B cell (primary cell): ENCODE measurements around the gene IL17B.
"Not testable (repeated sequence)": the region's sequence is repeated elsewhere in the genome, so short reads cannot be mapped to it uniquely, and the experiment has no call there.

ENCODE experiments used
- EZH2 ChIP-seq: IDR thresholded peaks from 2 replicates; pipeline ENCODE4 v1.6.1; 2012; ENCODE audit warnings: borderline replicate concordance, low read depth, mild to moderate bottlenecking, moderate library complexity, low read length; ENCODE audit not compliant: insufficient read depth, poor library complexity, severe bottlenecking
- TF ChIP-seq, protein P1 (sequence below): fragments of 200-600 bp; IDR thresholded peaks from one replicate; pipeline ENCODE4 v1.8.0; 2022; ENCODE audit warnings: antibody characterized with exemption, mild to moderate bottlenecking

- TF ChIP-seq, protein P1, sequence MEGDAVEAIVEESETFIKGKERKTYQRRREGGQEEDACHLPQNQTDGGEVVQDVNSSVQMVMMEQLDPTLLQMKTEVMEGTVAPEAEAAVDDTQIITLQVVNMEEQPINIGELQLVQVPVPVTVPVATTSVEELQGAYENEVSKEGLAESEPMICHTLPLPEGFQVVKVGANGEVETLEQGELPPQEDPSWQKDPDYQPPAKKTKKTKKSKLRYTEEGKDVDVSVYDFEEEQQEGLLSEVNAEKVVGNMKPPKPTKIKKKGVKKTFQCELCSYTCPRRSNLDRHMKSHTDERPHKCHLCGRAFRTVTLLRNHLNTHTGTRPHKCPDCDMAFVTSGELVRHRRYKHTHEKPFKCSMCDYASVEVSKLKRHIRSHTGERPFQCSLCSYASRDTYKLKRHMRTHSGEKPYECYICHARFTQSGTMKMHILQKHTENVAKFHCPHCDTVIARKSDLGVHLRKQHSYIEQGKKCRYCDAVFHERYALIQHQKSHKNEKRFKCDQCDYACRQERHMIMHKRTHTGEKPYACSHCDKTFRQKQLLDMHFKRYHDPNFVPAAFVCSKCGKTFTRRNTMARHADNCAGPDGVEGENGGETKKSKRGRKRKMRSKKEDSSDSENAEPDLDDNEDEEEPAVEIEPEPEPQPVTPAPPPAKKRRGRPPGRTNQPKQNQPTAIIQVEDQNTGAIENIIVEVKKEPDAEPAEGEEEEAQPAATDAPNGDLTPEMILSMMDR = not testable (repeated sequence)
- TF ChIP-seq EZH2 = not testable (repeated sequence)
Observed at GRCh38 chr5:149398747-149399266, 19.7 kb upstream of the IL17B start.
